Astrocyte (in vitro differentiated cells and primary cell): ENCODE results near the gene AQP12A.

Experiments
- CTCF ChIP-seq: IDR thresholded peaks from 2 replicates; pipeline ENCODE4 v1.5.1; 2011; ENCODE audit warnings: low read depth, mild to moderate bottlenecking, inconsistent platforms, low read length, moderate library complexity; ENCODE audit not compliant: insufficient read depth
- EZH2 ChIP-seq: IDR thresholded peaks from 2 replicates; pipeline ENCODE4 v1.6.1; 2012; ENCODE audit warnings: mild to moderate bottlenecking, low read length, inconsistent platforms; ENCODE audit not compliant: insufficient read depth

DNA sequence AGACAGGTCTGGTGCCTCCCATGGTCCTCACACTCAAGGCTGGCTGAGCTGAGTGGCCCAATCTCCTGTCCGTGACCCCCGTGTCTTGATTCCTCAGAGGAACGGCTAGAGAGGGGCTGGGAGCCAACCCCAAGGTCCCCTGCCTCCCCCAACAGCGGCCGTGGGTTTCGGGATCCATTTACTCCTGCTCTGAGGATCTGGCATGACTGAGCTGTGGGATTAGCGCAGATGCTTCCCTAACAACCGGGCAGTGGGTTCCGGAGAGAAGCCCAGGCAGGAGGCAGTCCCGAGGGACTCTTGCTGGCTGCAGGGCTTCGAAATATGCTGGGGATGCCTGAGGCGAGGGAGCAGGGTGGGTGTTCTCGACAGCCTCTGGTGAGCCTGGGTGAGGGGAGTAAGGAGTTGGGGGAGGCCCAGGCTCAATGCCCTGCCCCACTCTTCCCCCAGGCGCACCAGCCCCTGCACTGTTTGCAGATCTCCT lies 47.5 kb upstream of the AQP12A start:
- no peak for TF ChIP-seq CTCF
- TF ChIP-seq EZH2 = no peak
